ENCODE data around the gene RUNX2.

RUNX2 gene

DNA sequence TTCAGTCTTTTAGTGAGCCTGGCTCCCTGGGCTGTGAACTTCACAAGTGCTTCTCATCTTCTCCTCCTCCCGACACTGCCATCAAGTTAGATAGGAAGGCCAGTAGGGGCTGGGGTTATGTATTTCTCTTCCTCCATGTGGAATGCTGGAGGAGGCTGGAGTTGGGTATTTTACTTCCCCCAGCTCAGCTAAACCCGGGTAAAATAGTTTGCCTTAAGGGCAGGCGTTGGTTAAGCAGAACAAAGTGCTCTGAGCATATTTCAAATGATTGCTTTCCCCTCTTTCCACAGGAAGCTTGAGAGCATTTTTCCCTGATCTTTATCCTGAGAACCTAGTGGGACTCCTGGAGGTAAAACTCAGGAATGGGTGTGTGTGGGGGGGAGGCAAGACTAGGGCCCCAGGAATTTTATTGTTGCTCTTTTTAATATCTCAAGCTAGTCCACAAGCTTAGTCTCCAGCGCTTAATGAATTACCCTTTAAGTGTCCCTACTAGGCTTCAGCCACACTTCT is 66.5 kb downstream of the RUNX2 start:
- TF ChIP-seq, protein P1, sequence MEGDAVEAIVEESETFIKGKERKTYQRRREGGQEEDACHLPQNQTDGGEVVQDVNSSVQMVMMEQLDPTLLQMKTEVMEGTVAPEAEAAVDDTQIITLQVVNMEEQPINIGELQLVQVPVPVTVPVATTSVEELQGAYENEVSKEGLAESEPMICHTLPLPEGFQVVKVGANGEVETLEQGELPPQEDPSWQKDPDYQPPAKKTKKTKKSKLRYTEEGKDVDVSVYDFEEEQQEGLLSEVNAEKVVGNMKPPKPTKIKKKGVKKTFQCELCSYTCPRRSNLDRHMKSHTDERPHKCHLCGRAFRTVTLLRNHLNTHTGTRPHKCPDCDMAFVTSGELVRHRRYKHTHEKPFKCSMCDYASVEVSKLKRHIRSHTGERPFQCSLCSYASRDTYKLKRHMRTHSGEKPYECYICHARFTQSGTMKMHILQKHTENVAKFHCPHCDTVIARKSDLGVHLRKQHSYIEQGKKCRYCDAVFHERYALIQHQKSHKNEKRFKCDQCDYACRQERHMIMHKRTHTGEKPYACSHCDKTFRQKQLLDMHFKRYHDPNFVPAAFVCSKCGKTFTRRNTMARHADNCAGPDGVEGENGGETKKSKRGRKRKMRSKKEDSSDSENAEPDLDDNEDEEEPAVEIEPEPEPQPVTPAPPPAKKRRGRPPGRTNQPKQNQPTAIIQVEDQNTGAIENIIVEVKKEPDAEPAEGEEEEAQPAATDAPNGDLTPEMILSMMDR (conservative IDR thresholded peaks at IDR 0.05; ENCODE audit: control insufficient read depth, insufficient read depth, low read depth, low read length) = no peak
- no peak overlapping the region for H3K4me3 ChIP-seq (ENCODE audit: control insufficient read depth, low read depth, low read length)
- DNase-seq (ENCODE audit: low read depth) = no peak

DNA sequence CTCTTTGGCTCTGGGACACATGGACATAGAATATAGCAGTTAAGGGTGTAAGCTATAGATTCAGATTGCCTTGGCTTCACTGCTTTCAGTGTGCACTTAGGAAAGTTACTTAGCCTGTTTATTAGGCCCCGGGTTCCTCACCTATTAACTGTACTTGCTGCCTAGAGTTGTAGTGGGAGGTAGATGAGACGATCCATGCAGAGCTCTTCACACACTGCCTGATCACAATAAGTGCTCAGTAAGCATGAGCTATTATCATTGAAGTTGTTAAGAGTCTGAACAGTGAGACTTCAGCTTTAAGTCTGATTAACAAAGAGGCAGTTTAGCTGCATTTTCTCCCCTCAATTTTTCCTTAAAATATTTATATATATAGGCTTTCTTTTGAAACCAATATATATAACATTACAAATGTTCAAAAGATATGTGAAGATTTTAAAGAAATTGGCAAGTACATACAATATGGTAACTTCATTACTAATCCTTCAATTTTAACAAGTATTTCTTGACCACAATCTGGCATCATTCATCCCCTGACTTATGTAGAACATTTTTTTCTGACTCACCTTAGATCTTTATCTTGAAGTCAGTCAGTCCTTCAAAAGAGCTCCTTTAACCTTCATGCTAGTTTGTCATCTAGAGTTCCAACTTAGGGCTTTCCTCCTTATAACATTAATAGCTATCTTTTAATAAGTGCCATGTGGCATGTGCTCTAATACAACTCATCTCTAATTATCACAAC is 70.1 kb downstream of the RUNX2 start:
- TF ChIP-seq, protein P1 (conservative IDR thresholded peaks at IDR 0.05; ENCODE audit: control insufficient read depth, insufficient read depth, low read depth, low read length) = no peak
- DNase-seq (ENCODE audit: low read depth) = peak; percentile 29
- H3K4me3 ChIP-seq (ENCODE audit: control insufficient read depth, low read depth, low read length) = no peak overlapping the region

DNA sequence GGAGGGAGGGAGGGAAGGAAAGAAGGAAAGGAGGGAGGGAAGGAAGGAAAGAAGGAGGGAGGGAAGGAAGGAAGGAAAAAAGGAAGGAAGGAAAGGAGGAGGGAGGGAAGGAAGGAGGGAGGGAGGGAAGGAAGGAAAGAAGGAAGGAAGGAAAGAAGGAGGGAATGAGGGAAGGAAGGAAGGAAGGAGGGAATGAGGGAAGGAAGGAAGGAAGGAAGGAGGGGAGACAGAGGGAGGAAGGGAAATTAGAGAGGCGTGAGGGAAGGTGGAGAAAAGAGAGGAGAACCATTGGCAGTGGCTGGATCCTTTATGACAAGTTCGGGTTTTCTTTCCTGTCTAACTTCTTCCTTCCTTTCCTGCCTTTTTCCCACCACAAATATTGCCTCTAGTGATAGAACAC is 71.9 kb downstream of the RUNX2 start:
- DNase-seq (ENCODE audit: low read depth) = no peak
- H3K4me3 ChIP-seq (ENCODE audit: control insufficient read depth, low read depth, low read length) = no peak overlapping the region
- TF ChIP-seq, protein P1 (conservative IDR thresholded peaks at IDR 0.05; ENCODE audit: control insufficient read depth, insufficient read depth, low read depth, low read length) = no peak

DNA sequence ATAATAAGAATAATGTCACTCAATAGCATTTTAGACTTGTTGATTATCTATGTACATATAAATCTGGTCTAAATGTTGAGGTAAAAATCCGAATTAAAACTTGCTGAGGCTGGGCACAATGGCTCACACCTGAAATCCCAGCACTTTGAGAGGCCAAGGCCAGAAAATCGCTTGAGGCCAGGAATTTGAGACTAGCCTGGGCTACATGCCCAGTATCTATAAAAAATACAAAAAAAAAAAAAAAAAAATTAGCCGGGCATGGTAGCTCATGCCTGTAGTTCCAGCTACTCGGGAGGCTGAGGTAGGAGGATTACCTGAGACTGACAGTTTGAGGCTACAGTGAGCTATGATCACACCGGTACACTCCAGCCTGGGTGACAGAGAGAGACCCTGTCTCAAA is 83.8 kb downstream of the RUNX2 start:
- no peak for DNase-seq (ENCODE audit: low read depth)
- H3K4me3 ChIP-seq (ENCODE audit: control insufficient read depth, low read depth, low read length) = no peak overlapping the region
- TF ChIP-seq, protein P1 (conservative IDR thresholded peaks at IDR 0.05; ENCODE audit: control insufficient read depth, insufficient read depth, low read depth, low read length) = no peak

DNA sequence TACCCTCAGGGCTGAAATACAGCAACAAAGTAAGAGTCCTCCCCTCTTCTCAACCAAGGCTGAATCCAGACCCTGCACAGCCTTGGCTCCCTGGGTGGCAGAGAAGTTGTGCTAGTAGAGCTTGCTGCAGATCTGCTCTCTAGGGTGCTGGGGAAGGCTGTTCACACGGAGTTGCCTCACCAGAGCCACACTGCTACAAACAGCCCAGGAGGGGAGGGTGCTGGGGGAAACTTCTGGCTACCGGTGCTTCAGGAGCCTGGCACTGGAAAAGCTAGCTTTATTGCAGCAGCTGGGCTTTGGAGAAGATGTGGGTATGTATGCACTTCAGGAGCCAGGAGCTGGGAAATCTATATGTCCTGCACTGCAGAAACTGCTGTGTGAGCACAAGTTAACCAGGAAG is 87.2 kb downstream of the RUNX2 start:
- no peak for DNase-seq (ENCODE audit: low read depth)
- no peak overlapping the region for H3K4me3 ChIP-seq (ENCODE audit: control insufficient read depth, low read depth, low read length)
- TF ChIP-seq, protein P1 (conservative IDR thresholded peaks at IDR 0.05; ENCODE audit: control insufficient read depth, insufficient read depth, low read depth, low read length) = no peak

DNA sequence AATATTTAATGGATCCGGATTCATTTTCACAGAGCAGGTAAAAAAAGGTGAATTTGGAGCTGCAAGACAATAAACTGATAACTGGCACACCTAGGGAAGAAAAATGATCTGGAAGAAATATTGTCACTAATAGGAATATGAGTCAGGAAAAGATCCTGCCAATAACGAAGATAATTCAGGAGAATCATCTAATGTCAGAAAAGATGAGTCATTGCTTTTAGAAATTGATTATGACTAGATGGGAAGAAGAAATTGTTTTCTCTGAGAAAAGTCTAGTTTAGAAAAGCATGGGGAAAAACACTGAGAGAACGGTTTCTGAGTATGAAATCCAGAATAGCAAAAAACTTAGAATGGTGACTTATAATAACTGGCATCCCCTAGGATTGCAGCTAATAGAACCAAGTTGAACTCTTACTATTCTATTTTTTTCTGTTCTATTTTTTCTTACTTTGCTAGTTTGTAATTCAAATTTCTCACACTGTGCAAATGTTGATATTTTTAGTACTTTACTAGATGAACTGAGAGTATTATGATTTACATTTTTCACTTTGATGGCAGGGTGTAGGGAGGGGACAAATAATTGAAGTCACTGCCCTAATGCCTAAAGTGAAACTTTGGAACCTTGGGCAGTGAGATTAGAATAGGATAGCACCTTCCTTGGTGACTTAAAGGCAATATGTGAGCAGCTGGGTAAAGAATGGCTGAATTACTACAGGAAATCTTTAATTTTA is 87.8 kb downstream of the RUNX2 start:
- peak; percentile 50 for DNase-seq (ENCODE audit: low read depth)
- no peak overlapping the region for H3K4me3 ChIP-seq (ENCODE audit: control insufficient read depth, low read depth, low read length)
- TF ChIP-seq, protein P1 (conservative IDR thresholded peaks at IDR 0.05; ENCODE audit: control insufficient read depth, insufficient read depth, low read depth, low read length) = no peak
